ENCODE data around the gene NTN1. TPM values are rescaled to one million over a fixed set of nuclear protein-coding genes. Genes with fewer than 3 reads are reported as not detected.
A peak's percentile ranks its signal among the peaks of the same experiment; 100 is the strongest.

Gene NTN1
- total and polyA plus RNA-seq, 2 of the 13 experiments (the other 11 are each of a cell fraction or from before 2014, with no cell fraction given), result 0.04 to 0.05 TPM

DNA sequence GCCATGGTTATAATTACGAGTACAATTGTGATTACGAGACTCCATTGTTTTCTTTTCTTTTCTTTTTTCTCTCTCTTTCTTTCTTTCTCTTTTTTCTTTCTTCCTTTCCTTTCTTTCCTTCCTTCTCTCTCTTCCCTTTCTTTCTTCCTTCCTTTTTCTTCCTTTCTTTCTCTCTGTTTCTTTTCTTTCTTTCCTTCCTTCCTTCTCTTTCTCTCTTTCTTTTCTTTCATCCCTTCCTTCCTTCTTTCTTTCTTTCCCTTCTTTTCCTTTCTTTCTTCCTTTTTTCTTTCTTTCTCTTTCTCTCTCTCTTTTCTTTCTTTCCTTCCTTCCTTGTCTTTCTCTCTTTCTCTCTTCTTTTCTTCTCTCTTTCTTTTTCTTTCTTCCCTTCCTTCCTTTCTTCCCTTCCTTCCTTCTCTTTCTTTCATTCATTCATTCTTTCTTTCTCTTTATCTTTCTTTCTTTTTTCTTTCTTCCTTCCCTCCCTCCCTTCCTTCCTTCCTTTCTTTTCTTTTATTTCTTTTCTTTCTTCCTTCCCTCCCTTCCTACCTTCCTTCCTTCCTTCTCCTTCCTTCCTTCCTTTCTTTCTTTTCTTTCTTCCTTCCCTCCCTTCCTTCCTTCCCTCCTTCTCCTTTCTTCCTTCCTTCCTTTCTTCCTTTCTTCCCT lies 14.1 kb upstream of the NTN1 start:
- 78% methylated on average over 2 of the region's 2 CpGs for WGBS (ENCODE audit: low lambda C conversion rate)
- in situ Hi-C loops (cut with HindIII; ENCODE audit: extremely low pct_ligation_motif_present, low pct_unique_long_range_greater_than_20kb) (no loop called here), intact Hi-C loops (cut with micrococcal nuclease; ENCODE audit: unreplicated experiment) (no loop called here)
- Histone ChIP-seq H3K4me2 (ENCODE audit: low read depth, low read length) (no peak overlapping the region), H3K9ac (ENCODE audit: insufficient read depth, low read depth, low read length) (no peak overlapping the region), H3K27ac (ENCODE audit: extremely low read length, insufficient read depth, low read length) (no peak overlapping the region), H3K36me3 (replicated peaks in 1 of 2; ENCODE audit: control insufficient read depth in 1 of 2, insufficient read depth in 2 of 2, low read length in 2 of 2) (no peaks in the 10 kb centered on the region), H3K27me3 (ENCODE audit: control insufficient read depth in 1 of 2, insufficient read depth in 2 of 2, low read length in 2 of 2) (peaks cover 11 to 52% of the 10 kb centered on the region in 2 experiments; a peak in 4 of 5 replicates), H3K4me1 (ENCODE audit: insufficient read depth, low read length) (no peaks in the 10 kb centered on the region), H3K9me3 (ENCODE audit: low read length) (no peaks in the 10 kb centered on the region), H3K4me3 (replicated peaks in 1 of 3; ENCODE audit: insufficient read depth in 1 of 3, low read depth in 2 of 3, low read length in 3 of 3) (no peak overlapping the region), H4K20me1 (ENCODE audit: insufficient read depth, low read length) (no peaks in the 10 kb centered on the region), H3K79me2 (ENCODE audit: insufficient read depth, low read length) (no peaks in the 10 kb centered on the region), H2AFZ (ENCODE audit: low read length) (no peak overlapping the region)
- TF ChIP-seq, protein P1, sequence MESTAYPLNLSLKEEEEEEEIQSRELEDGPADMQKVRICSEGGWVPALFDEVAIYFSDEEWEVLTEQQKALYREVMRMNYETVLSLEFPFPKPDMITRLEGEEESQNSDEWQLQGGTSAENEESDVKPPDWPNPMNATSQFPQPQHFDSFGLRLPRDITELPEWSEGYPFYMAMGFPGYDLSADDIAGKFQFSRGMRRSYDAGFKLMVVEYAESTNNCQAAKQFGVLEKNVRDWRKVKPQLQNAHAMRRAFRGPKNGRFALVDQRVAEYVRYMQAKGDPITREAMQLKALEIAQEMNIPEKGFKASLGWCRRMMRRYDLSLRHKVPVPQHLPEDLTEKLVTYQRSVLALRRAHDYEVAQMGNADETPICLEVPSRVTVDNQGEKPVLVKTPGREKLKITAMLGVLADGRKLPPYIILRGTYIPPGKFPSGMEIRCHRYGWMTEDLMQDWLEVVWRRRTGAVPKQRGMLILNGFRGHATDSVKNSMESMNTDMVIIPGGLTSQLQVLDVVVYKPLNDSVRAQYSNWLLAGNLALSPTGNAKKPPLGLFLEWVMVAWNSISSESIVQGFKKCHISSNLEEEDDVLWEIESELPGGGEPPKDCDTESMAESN (CRISPR knock-in tag; conservative IDR thresholded peaks at IDR 0.05), result no peak
- TF ChIP-seq SMARCC2 (IDR thresholded peaks at IDR 0.05), result no peak
- 0 out of 2 replicates have a peak, but pooled peaks have one; percentile 11 for TF ChIP-seq SOX6 (IDR thresholded peaks at IDR 0.05)
- no peak for TF ChIP-seq SOX6 (CRISPR knock-in tag; IDR thresholded peaks at IDR 0.05)
- no peak for TF ChIP-seq ZNF772 (CRISPR knock-in tag; IDR thresholded peaks at IDR 0.05)
- TF ChIP-seq NFE2L1 (CRISPR knock-in tag; IDR thresholded peaks at IDR 0.05; ENCODE audit: borderline replicate concordance), result no peak
- TF ChIP-seq, protein P2, sequence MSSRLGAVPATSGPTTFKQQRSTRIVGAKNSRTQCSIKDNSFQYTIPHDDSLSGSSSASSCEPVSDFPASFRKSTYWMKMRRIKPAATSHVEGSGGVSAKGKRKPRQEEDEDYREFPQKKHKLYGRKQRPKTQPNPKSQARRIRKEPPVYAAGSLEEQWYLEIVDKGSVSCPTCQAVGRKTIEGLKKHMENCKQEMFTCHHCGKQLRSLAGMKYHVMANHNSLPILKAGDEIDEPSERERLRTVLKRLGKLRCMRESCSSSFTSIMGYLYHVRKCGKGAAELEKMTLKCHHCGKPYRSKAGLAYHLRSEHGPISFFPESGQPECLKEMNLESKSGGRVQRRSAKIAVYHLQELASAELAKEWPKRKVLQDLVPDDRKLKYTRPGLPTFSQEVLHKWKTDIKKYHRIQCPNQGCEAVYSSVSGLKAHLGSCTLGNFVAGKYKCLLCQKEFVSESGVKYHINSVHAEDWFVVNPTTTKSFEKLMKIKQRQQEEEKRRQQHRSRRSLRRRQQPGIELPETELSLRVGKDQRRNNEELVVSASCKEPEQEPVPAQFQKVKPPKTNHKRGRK (CRISPR knock-in tag; IDR thresholded peaks at IDR 0.05), result peak; percentile 60; the same call in 1 of the 2 replicates
- BruUV-seq (replicated peaks), result no TSS peak
- FAIRE-seq (no peak), DNase-seq (ENCODE audit: low spot score) (no peak), ATAC-seq (no peak)
- ChIA-PET CTCF (ENCODE audit: low intra/inter-chr PET ratio, low total read pairs) (no interaction called here), POLR2A (no interaction called here)

Measured in HepG2 (cell line).